H1 (cell line): ENCODE results near the gene MAGOH.

Experiments used
- ATF3 ChIP-seq: IDR thresholded peaks from 2 replicates; pipeline ENCODE4 v1.6.1; 2011; ENCODE audit warnings: low read depth, mild to moderate bottlenecking, low read length; ENCODE audit not compliant: insufficient read depth
- CEBPB ChIP-seq: IDR thresholded peaks from 2 replicates; pipeline ENCODE4 v1.6.1; 2012; ENCODE audit warnings: low read depth, low read length
- CREB1 ChIP-seq: IDR thresholded peaks from 2 replicates; pipeline ENCODE4 v1.6.1; 2012; ENCODE audit warnings: inconsistent platforms
- CTCF ChIP-seq, 3 experiments: IDR thresholded peaks; 1 replicate in 2 of 3; 2 replicates in 1 of 3; pipeline versions ENCODE4 v1.5.1 to v1.6.1; 2011; ENCODE audit warnings: low read length in 3 of 3, mild to moderate bottlenecking in 3 of 3, inconsistent platforms in 2 of 3, low read depth in 1 of 3, moderate library complexity in 1 of 3; ENCODE audit not compliant: insufficient read depth in 1 of 3; ENCODE audit errors: control extremely low read depth in 1 of 3
- RXRA ChIP-seq: IDR thresholded peaks from 2 replicates; pipeline ENCODE4 v1.6.1; 2011; ENCODE audit warnings: low read depth, mild to moderate bottlenecking, low read length, moderate library complexity; ENCODE audit not compliant: insufficient read depth
- SP2 ChIP-seq: IDR thresholded peaks from 2 replicates; pipeline ENCODE4 v1.6.1; 2012; ENCODE audit warnings: mild to moderate bottlenecking, low read length, inconsistent platforms
- ZNF274 ChIP-seq: IDR thresholded peaks from 2 replicates; pipeline ENCODE4 v1.7.0; 2012; ENCODE audit warnings: low read length, borderline replicate concordance; ENCODE audit errors: extremely low read depth

- TF ChIP-seq ATF3: no peak
- TF ChIP-seq CTCF (IDR thresholded peaks at IDR 0.05; ENCODE audit: control extremely low read depth in 1 of 3, insufficient read depth in 1 of 3, low read depth in 1 of 3, low read length in 3 of 3): no peak
- TF ChIP-seq ZNF274: no peak
- TF ChIP-seq SP2: no peak
- no peak for TF ChIP-seq CEBPB
- no peak for TF ChIP-seq CREB1
- TF ChIP-seq RXRA: no peak
Measured at GRCh38 chr1:53265581-53265980, 27.3 kb upstream of the MAGOH start.
